Measurements from ENCODE around the gene NPAS4.

- TF ChIP-seq, protein P1, sequence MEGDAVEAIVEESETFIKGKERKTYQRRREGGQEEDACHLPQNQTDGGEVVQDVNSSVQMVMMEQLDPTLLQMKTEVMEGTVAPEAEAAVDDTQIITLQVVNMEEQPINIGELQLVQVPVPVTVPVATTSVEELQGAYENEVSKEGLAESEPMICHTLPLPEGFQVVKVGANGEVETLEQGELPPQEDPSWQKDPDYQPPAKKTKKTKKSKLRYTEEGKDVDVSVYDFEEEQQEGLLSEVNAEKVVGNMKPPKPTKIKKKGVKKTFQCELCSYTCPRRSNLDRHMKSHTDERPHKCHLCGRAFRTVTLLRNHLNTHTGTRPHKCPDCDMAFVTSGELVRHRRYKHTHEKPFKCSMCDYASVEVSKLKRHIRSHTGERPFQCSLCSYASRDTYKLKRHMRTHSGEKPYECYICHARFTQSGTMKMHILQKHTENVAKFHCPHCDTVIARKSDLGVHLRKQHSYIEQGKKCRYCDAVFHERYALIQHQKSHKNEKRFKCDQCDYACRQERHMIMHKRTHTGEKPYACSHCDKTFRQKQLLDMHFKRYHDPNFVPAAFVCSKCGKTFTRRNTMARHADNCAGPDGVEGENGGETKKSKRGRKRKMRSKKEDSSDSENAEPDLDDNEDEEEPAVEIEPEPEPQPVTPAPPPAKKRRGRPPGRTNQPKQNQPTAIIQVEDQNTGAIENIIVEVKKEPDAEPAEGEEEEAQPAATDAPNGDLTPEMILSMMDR (IDR thresholded peaks at IDR 0.05) = no peak
- TF ChIP-seq POLR2A (IDR thresholded peaks at IDR 0.05) (no peak), POLR2AphosphoS5 (IDR thresholded peaks at IDR 0.05; ENCODE audit: insufficient read depth in 1 of 2, low read depth in 1 of 2) (no peak)
Measured at GRCh38 chr11:66428933-66429332, 8.1 kb downstream of the NPAS4 start.

Data from vagina (tissue), 2 donors.